Measurements from ENCODE around the gene OLFML2A.

- TF ChIP-seq CTCF (conservative IDR thresholded peaks at IDR 0.05 in 1 of 2, IDR thresholded peaks at IDR 0.05 in 1 of 2; ENCODE audit: low read depth in 1 of 2, low read length in 2 of 2): no peak
- TF ChIP-seq EZH2 (IDR thresholded peaks at IDR 0.05; ENCODE audit: low read length, missing control alignments): no peak
Observed at GRCh38 chr9:124778575-124779367, 1.8 kb downstream of the OLFML2A start.

Measured in fibroblast of lung (primary cell).